Vagina (tissue), 2 donors: ENCODE results near the gene CWC15. TPM values are rescaled to one million over a fixed set of nuclear protein-coding genes. Genes with fewer than 3 reads are reported as not detected.
"Not testable (repeated sequence)": the region's sequence is repeated elsewhere in the genome, so short reads cannot be mapped to it uniquely, and the experiment has no call there.

Source experiments
- DNase-seq, 2 donors: peaks; one replicate each; pipeline ENCODE4 v3.0.0-alpha.2; 2017; ENCODE audit errors: extremely low spot score in 2 of 2
- H3K27ac ChIP-seq: fragments of 200-600 bp; sonication (generic); one replicate; pipeline ENCODE4 v1.5.1; 2019
- H3K27me3 ChIP-seq: fragments of 200-600 bp; sonication (generic); one replicate; pipeline ENCODE4 v1.5.1; 2019
- H3K36me3 ChIP-seq, 2 donors: fragments of 200-600 bp; sonication (generic); one replicate each; pipeline ENCODE4 v1.5.1; 2017 to 2019
- H3K4me1 ChIP-seq: fragments of 200-600 bp; sonication (generic); one replicate; pipeline ENCODE4 v1.5.1; 2019
- H3K4me3 ChIP-seq, 2 donors: fragments of 200-600 bp; sonication (generic); 1 replicate in 1 of 2; 2 replicates in 1 of 2; pipeline ENCODE4 v1.5.1; 2016 to 2019
- H3K9me3 ChIP-seq: fragments of 200-600 bp; sonication (generic); one replicate; pipeline ENCODE4 v1.5.1; 2019
- CTCF ChIP-seq, 3 experiments: fragments of 450-650 bp in 2 of 3; fragments of 200-600 bp in 1 of 3; sonication (generic) in 1 of 3; IDR thresholded peaks; one replicate each; pipeline ENCODE4 v1.5.1; 2017 to 2019; ENCODE audit warnings: antibody characterized with exemption in 3 of 3, mild to moderate bottlenecking in 2 of 3, moderate library complexity in 2 of 3
- POLR2A ChIP-seq, 2 donors: fragments of 450-650 bp; IDR thresholded peaks; one replicate each; pipeline ENCODE4 v1.6.1; 2017; ENCODE audit warnings: antibody characterized with exemption in 2 of 2, mild to moderate bottlenecking in 2 of 2, moderate library complexity in 2 of 2
- POLR2AphosphoS5 ChIP-seq, 2 donors: sonication (generic); formaldehyde crosslinking; IDR thresholded peaks; one replicate each; pipeline ENCODE4 v1.9.0; 2017; ENCODE audit warnings: antibody characterized with exemption in 2 of 2, mild to moderate bottlenecking in 2 of 2, low read depth in 1 of 2; ENCODE audit not compliant: insufficient read depth in 1 of 2
- intact Hi-C: fragments of 100-400 bp; cut with DNase I; formaldehyde crosslinking; loops from one replicate; pipeline ENCODE4 v1.15.1; 2023
- total RNA-seq: library from RNA; depleted of rRNA; stranded (reverse); fragments of >200 nt; gene quantifications from one replicate; pipeline ENCODE4 v1.2.3, GENCODE V29; 2016

Gene CWC15
- total RNA-seq, 1 donor from 2014 or later, result 38.1 TPM

- no peak overlapping the region for H3K27ac ChIP-seq
- no peak for TF ChIP-seq CTCF (IDR thresholded peaks at IDR 0.05)
- TF ChIP-seq POLR2AphosphoS5 (IDR thresholded peaks at IDR 0.05; ENCODE audit: insufficient read depth in 1 of 2, low read depth in 1 of 2), result no peak
- TF ChIP-seq POLR2A (IDR thresholded peaks at IDR 0.05), result no peak
- no peak overlapping the region for H3K4me3 ChIP-seq
- no peaks in the 10 kb centered on the region for H3K27me3 ChIP-seq
- H3K9me3 ChIP-seq, result no peaks in the 10 kb centered on the region
- no peaks in the 10 kb centered on the region for H3K36me3 ChIP-seq
- H3K4me1 ChIP-seq, result peaks cover 24% of the 10 kb centered on the region
- intact Hi-C loops, result no loop called here
- DNase-seq, result no peak
These were observed 50.9 kb downstream of the CWC15 start for GRCh38 chr11:94922321-94923003.

GRCh38 chr11:94920311-94920710 is 53.0 kb downstream of the CWC15 start:
- Histone ChIP-seq H3K27ac (no peak overlapping the region), H3K9me3 (no peaks in the 10 kb centered on the region), H3K27me3 (no peaks in the 10 kb centered on the region), H3K36me3 (no peaks in the 10 kb centered on the region), H3K4me3 (no peak overlapping the region), H3K4me1 (peaks cover 11% of the 10 kb centered on the region)
- no peak for TF ChIP-seq CTCF (IDR thresholded peaks at IDR 0.05)
- TF ChIP-seq POLR2A (IDR thresholded peaks at IDR 0.05), result no peak
- no peak for TF ChIP-seq POLR2AphosphoS5 (IDR thresholded peaks at IDR 0.05; ENCODE audit: insufficient read depth in 1 of 2, low read depth in 1 of 2)
- intact Hi-C loops, result no loop called here
- no peak for DNase-seq

- H3K4me1 ChIP-seq, H3K27ac ChIP-seq, H3K9me3 ChIP-seq, H3K36me3 ChIP-seq, H3K4me3 ChIP-seq, H3K27me3 ChIP-seq, DNase-seq, intact Hi-C loops: not testable (repeated sequence)
These were observed 59.5 kb downstream of the CWC15 start for GRCh38 chr11:94913718-94914394.

- Histone ChIP-seq H3K4me3 (no peak overlapping the region), H3K4me1 (no peaks in the 10 kb centered on the region), H3K36me3 (no peaks in the 10 kb centered on the region), H3K27ac (no peak overlapping the region), H3K27me3 (no peaks in the 10 kb centered on the region), H3K9me3 (no peaks in the 10 kb centered on the region)
- DNase-seq, result no peak
- TF ChIP-seq CTCF (IDR thresholded peaks at IDR 0.05) (no peak), POLR2A (IDR thresholded peaks at IDR 0.05) (no peak), POLR2AphosphoS5 (IDR thresholded peaks at IDR 0.05; ENCODE audit: insufficient read depth in 1 of 2, low read depth in 1 of 2) (no peak)
- intact Hi-C loops, result no loop called here
These were observed 60.5 kb downstream of the CWC15 start for GRCh38 chr11:94912806-94913205.

Other genes starting within 250 kb of the CWC15 start
- gene AMOTL1, start 205.2 kb downstream of the CWC15 start, total RNA-seq, result 45.7 TPM
- gene KDM4D, start 153 bp upstream of the CWC15 start, total RNA-seq, result 0.25 TPM
- not detected for gene KDM4E, start 51.7 kb upstream of the CWC15 start, total RNA-seq
- gene KDM4F, start 75.9 kb upstream of the CWC15 start, total RNA-seq, result not detected
- 35.1 TPM for gene SRSF8, start 93.4 kb upstream of the CWC15 start, total RNA-seq
- gene ENDOD1, start 116.3 kb upstream of the CWC15 start, total RNA-seq, result 47.9 TPM